Fibroblast of gingiva (primary cell): Measurements from ENCODE around the gene KCNK13.
A peak's percentile ranks its signal among the peaks of the same experiment; 100 is the strongest.
"Not testable (repeated sequence)": the region's sequence is repeated elsewhere in the genome, so short reads cannot be mapped to it uniquely, and the experiment has no call there.

Experiments used
- DNase-seq: peaks from one replicate; pipeline ENCODE4 v3.0.0-alpha.2; 2011; ENCODE audit warnings: low read depth

The KCNK13 gene

GRCh38 chr14:90060965-90061684 lies 669 bp upstream of the KCNK13 start:
- DNase-seq: no peak

GRCh38 chr14:90062127-90062794 lies 467 bp downstream of the KCNK13 start:
- no peak for DNase-seq

- DNase-seq: no peak
Observed at GRCh38 chr14:90062822-90063539, 1.2 kb downstream of the KCNK13 start.

GRCh38 chr14:90072350-90072749 lies 10.6 kb downstream of the KCNK13 start:
- DNase-seq: no peak

- no peak for DNase-seq
Observed at GRCh38 chr14:90079576-90079975, 17.8 kb downstream of the KCNK13 start.

GRCh38 chr14:90087433-90087832 lies 25.6 kb downstream of the KCNK13 start:
- DNase-seq: peak; percentile 48

- DNase-seq: no peak
Observed at GRCh38 chr14:90088176-90088575, 26.4 kb downstream of the KCNK13 start.

- DNase-seq: not testable (repeated sequence)
Observed at GRCh38 chr14:90089486-90089885, 27.7 kb downstream of the KCNK13 start.

GRCh38 chr14:90091393-90091792 lies 29.6 kb downstream of the KCNK13 start:
- peak; percentile 28 for DNase-seq

GRCh38 chr14:90093942-90094595 lies 32.3 kb downstream of the KCNK13 start:
- DNase-seq: peak; percentile 40

GRCh38 chr14:90095096-90095495 lies 33.3 kb downstream of the KCNK13 start:
- DNase-seq: no peak

- DNase-seq: no peak
Observed at GRCh38 chr14:90096566-90096965, 34.8 kb downstream of the KCNK13 start.

- no peak for DNase-seq
Observed at GRCh38 chr14:90103808-90104207, 42.0 kb downstream of the KCNK13 start.

GRCh38 chr14:90105756-90106155 lies 44.0 kb downstream of the KCNK13 start:
- DNase-seq: no peak

GRCh38 chr14:90107789-90108188 lies 46.0 kb downstream of the KCNK13 start:
- DNase-seq: no peak

- no peak for DNase-seq
Observed at GRCh38 chr14:90109858-90110257, 48.1 kb downstream of the KCNK13 start.

GRCh38 chr14:90111895-90112534 lies 50.2 kb downstream of the KCNK13 start:
- peak; percentile 3 for DNase-seq

- no peak for DNase-seq
Observed at GRCh38 chr14:90114554-90114953, 52.8 kb downstream of the KCNK13 start.

GRCh38 chr14:90115780-90116179 lies 54.0 kb downstream of the KCNK13 start:
- no peak for DNase-seq

- no peak for DNase-seq
Observed at GRCh38 chr14:90116444-90116843, 54.6 kb downstream of the KCNK13 start.

GRCh38 chr14:90118027-90118426 lies 56.2 kb downstream of the KCNK13 start:
- DNase-seq: no peak

GRCh38 chr14:90126260-90126659 lies 64.5 kb downstream of the KCNK13 start:
- no peak for DNase-seq
